NK-92 (cell line): ENCODE measurements around the gene TGDS.

Experiments
- DNase-seq: peaks from one replicate; lab custom pipeline; 2025; ENCODE audit not compliant: unreplicated experiment; lab: John Stamatoyannopoulos, UW

TGDS gene

DNA sequence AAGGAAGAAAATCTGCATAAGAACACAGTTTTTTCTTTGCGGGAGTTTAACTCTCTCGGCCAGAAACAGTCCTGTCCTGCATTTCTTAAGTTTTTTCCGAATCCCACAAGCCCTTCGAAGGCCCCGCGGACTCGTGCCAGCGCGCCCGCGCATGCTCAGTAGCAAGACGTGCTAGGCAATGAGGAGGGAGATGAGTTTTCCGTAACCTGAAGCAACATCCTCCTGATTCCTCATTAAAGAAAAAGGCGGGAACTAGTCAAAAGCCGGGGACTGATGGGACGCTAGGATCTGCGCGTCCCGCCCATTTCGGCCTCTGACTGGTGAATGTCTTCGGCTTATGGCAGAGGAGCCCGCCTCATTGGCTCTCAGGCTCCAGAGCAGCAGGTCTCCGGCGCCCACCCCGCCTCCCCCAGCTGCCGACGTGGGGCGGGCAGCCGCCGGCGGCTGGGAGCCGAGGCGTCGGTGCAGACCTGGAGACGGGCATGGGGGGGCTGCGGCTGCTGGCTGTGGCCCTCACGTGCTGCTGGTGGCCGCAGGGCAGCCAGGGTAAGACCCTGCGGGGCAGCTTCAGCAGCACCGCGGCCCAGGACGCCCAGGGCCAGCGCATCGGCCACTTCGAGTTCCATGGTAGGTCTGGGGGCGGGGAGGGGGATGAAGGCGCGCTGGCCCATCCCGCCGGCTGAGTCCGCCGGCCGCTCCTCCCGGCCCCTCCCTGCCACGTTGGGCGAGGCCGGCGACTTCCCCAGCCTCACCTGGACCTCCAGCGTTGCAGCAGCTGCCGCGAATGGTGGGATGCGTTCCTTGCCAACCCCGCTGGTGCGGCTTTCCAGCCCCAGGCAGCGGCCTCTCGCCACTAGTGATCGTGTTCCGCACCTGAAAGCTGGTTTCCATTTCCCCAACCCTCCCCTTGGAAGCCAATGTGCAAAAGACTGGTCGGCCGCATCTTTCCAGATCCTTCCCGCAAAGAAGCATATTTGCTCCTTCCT lies 5.8 kb upstream of the TGDS start, which contains the start of gene GPR180:
Gene GPR180 (plus strand): TSS at position 412 of the 986 bp plus-strand sequence. CDS start 71 bp downstream, at position 483.
- DNase-seq, result peak; percentile 2

DNA sequence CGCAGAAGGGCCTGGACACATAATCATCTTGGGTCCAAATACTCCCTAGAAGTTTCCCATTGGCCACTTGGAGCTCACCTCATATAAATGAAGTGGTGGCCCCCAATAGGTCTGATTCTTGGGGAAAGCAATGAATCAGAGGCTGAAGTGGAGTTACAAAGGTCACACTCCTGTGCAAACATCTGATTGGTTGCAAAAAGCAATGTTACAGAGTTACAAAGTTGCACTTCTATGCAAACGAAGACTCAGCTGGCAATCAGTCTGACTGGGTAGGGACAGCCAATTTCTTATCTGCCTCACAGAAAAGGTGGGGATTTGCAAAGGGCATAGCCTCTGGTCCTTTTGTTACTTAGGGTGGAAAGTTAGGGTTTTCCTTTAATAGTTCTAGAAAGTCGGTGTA lies 3.9 kb upstream of the TGDS start:
- DNase-seq, result no peak

DNA sequence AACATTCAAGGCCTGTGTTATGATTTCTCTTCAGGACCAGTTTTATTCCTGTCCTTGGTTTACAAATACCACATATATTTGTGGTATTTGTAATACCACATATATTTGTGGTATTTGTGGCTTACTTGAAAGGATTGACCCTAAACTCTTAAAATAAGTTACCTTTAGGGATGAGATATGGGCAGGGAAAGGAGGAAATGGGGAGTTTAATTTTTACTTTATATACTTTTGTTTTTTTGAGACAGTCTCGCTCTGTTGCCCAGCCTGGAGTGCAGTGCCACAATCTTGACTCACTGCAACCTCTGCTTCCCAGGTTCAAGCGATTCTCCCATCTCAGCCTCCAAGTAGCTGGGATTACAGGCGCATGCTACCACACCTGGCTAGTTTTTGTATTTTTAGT lies 2.3 kb upstream of the TGDS start:
- DNase-seq, result no peak

DNA sequence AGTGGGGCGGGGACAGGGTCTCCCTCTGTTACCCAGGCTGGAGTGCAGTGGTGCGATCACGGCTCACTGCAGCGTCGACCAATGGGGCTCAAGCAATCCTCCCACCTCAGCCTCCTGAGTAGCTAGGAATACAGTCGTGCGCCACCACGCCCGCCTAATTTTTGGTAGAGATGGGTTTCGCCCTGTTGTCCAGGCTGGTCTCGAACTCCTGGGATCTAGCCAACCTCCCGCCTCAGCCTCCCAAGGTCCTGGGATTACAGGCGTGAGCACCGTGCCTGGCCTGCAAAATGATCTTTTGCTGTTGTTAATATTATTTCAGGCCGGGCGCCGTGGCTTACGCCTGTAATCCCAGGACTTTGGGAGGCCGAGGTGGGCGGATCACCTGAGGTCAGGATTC lies 621 bp upstream of the TGDS start:
- DNase-seq, result no peak

DNA sequence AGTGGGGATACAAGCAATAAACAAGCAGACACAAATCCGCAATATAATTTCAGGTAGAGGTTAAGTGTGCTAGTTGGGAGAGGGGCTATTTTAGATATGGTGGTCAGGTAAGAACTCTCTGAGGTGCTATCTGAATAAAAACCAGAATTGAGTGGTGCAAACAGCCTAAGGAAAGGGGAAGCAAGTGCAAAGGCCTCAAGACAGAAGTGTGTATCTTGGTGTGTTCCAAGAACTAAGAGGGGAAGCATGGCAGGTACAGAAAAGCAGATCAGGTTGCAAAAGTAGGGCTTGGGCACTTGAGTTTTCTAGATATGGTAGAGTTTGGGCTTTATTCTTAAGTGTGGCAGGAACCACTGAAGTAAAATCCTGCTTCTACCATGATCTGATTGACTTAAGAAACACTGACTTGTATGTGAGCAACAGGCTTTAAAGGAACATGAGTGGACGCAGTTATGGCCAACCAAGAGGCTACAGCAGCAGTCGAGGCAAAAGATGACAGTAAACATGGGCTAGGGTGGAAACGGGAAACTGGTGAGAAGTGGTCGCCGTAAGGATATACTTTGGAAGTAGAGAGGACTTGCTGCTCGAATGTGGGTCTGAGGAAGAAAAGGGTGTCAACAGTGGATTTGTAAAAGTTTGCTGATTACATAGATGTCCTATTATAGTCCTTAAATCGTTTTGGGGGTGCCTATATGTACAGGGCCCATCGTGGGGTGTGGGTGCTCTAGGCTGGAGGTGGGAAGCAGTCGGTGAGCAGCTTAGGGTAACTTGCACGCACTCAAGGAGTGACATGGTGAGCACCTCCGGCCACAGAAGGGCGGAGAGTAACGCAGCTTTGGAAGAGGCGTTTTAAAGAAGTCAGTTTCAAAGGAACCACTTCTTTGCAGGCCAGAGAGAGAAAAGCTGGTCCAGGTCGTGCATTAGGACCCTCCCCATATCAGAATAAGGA lies 677 bp downstream of the TGDS start:
- DNase-seq, result no peak

DNA sequence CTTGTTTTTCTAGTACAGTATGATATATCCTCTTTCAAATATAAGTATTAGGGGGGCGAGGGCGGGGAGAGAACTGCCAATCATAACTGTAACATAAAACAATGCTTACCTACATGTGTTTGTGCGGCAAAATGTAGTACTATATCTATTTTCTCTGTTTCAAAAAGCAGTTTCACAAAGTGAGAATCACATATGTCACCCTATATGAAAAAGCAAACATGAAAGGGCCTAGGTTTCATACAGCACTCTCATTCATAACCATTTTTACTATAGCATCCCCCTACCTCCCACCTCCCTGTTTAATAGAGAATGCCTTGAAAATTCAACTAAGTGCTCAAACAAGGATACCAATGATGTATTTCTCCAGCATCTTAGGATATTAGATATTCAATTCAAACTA lies 5.2 kb downstream of the TGDS start:
- DNase-seq, result no peak

DNA sequence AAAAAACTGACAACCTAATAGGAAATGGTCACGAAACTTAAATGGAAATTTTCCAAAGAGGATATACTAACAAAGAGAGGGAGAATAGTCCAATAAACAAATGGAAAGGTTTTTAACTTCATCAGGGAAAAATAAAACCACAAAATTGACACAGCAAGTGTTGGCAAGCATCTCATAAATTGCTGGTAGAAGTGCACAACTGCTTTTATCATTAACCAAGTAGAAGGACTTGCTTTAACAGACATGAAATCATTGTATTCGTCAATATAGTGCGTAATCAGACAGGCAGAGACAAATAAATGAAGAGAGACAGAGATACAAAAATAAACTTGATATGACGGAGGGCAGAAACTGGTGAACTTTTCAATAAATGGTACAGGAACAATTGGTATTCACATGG lies 7.4 kb downstream of the TGDS start:
- no peak for DNase-seq

DNA sequence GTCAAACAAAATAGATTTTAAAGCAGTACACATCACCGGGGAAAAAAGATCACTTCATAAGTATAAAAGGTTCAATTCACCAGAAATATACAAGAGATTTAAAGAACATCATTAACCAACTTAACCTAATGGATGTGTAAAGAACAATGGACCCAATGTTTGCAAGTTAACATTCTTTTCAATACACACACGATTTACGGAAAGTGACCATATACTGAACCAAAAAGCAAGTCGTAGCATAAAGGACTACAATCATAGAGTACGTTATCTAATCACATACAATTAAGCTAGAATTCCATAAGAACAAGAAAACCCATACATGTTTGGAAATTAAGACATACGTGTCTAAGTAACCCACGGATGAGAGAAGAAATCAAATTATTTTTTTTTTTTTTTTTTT lies 9.6 kb downstream of the TGDS start:
- no peak for DNase-seq

DNA sequence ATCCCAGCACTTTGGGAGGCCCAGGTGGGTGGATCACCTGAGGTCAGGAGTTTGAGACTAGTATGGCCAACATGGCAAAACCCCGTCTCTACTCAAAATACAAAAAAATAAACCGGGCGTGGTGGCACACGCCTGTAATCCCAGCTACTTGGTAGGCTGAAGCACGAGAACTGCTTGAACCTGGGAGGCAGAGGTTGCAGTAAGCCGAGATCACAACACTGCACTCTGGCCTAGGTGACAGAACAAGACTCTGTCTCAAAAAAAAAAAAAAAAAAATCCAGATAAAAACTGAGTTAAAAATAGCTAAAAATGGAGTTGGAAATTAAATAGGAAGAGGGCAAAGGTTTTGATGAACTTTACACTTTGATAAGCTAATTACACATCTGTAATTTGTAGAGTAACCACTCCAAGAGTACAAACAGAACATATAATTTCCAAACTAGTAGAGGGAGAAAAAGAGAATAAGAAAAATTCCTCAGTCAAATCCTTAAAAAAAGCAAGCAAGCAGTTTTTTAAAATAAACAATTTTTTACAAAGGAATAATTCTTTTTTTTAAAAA lies 10.3 kb downstream of the TGDS start:
- DNase-seq, result no peak

DNA sequence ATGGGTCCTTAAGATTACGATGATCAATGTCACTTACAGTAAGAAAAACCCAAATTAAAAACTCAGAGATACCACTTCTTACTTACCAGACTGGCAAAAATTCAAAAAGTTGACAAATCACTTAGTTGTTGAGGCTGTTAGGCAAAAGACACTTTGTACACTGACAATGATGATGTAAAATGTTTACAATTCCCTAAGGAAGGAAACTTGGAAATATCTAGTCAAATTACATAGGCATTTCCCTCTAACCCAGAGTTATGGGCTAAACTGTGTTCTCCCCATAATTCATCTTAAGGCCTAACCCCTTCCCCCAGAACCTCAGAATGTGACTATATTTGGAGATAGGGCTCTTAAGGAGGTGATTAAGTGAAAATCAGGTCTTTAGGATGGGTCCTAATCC lies 12.0 kb downstream of the TGDS start:
- no peak for DNase-seq

DNA sequence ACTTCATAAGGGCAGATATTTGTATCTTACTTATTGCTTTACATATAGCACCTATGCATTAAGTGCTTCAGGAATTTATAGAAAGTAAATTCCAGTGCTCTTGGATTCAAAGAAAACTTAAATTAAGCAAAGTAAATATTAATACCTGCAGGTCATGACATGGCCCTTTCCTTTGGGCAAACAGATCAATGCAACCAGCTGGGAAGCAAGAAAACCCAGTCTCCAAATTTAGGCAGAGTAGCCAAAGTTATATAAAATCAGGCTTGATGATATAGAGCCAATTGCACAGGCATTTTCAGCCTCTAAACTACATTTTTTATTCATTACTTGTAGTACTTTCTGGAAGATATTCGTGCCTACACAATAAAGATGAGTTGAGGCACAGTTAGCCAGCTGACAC lies 16.9 kb downstream of the TGDS start:
- DNase-seq, result no peak

DNA sequence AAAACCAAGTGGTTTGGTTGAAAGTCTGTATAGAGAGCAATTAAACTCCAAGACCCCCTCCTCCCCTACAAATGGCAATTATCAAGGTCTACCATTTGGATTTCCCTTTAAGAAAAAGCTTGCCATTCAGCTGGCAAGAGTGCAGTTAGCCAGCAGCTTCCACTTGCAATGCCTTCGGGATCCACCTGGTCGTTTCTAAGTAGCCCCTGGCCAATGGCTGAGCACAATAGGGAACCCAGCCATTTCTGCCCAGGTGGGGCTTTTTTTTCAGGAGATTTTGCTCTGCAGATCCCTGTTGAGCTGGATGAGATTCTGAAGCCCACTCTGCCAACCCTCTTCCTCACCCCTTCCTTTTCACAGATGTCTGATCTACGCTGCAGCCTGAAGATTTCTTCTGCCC lies 26.3 kb downstream of the TGDS start:
- no peak for DNase-seq

DNA sequence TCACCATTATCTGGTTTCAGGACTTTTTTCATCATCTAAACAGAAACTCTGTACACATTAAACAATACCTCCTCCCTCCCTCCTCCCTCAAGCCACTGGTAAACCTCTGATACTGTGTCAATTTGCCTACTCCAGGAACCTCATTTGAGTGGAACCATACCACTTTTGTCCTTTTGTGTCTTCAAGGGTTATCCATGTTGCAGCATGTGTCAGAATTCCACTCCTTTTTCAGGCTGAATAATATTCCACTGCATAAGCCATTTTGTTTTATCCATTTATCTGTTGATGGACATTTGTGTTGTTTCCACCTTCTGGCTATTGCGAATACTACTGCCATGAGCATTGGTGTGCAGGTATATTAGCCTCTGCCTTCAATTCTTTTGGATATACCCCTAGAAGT lies 27.5 kb downstream of the TGDS start:
- no peak for DNase-seq

DNA sequence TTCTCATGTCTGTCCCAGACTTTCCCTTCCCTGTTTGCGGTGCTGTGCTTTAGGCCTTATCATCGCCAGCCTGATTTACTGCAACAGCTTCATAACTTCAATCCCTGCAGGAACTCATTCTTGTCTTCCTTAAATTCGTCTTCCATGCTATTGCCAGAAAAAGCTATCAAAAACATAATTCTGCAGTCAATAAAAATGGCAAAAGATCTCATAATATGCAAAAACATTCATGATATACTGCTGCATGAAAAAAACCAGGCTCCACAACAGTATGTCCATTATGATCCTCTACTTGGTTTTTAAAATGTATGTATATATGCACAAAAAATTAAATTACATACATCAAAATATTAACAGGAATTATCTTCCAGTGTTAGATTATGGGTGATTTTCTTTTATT lies 28.4 kb downstream of the TGDS start:
- no peak for DNase-seq

DNA sequence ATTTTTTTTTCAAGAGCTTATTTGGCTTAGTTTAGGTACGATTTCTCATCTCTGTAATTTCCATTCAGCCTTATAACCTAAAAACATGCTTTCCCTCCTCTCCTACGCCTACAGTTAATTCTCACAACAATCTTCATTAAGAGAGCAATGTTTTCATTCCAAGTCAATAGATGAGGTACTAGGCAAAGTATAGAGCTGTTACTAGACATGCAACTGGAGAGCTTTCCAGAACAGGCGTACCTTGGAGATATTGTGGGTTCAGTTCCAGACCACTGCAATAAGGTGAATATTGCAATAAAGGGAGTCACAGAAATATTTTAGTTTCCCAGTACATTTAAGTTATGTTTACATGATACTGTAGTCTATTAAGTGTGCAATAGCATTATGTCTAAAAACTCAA lies 34.8 kb downstream of the TGDS start:
- DNase-seq, result no peak

DNA sequence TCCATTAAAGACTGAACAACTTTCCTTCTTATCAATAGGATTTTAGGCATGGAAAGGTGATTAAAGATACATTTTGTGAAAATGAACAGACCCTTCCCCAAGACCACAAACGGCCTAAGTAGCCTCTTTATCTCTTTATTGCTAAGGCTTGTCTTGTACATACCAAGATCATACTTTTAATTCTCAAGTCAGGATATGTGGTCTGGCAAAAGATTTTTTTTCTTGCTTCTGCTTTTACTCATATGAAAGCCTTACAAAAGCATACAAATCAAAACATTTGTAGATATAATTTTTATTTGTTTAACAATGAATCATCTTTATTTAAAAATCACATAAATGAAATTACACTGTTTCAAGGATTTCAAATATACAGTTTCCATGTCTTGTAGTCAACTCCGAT lies 35.8 kb downstream of the TGDS start:
- DNase-seq, result no peak

DNA sequence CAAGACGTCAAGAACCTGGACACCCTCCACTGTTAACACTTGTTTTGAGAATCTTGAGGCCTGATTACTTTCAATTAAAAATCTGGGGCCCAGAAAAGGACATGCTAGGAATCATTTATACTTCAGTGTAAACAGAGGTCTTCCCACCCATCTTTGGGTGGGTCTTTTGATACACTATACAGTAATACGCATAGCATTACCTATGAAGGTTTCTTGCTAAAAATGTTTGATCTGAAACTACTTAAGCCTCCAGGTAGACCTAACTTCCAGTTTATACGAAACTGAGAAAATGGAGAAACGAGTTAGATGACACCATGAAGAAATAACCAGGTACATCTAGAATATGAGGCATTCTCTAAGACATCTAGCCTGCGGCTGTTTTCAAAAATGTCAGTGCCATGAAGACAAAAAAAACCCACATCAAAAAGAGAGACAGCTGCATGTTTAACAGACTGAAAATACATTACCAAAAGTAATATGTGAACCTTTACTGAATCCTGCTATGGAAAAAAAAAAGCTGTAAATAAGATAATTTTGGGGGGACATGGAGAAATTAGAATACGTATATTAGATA lies 36.6 kb downstream of the TGDS start:
- no peak for DNase-seq

DNA sequence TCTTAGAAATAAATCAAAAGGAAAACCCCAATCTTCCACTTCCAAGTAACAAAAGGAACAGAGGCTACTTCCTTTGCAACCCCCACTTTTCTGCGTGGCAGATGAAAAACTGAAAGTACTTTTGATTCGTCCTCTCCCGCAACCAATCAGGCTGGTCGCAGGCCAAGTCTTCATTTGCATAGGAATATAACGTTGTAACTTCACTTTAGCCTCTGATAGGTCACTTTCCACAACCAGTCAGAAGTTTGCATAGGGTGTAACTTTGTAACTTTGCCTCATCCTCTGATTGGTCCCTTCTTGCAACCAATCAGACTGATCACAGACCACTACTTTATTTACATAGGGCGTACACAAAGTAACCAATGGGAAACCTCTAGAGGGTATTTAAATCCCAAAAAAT lies 37.2 kb downstream of the TGDS start:
- DNase-seq, result no peak

DNA sequence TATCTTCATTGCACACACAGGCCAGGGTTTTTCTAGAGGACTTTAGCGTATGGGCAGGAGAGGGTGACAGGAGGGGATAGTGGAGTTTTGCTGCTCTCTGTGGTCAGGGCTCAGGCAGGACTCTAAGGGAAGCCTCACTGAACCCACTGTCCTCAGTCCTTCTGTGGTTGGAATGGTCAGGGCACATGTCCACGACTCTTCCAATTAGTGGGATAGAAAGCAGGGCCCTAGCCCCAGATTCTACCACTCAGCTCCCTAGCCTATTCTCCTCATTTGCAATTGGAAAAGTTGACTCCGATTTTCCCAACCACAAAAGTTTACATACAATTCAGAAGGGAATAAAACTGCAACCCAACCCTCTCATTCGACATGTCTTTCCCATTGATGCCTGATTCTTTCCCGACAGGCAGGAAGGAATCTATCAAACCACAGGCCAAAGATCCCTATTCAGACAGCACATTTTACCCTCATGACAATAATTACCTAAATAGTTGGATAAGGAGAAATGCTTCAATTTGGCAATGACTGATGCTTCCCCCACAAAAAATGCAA lies 38.2 kb downstream of the TGDS start:
- no peak for DNase-seq

DNA sequence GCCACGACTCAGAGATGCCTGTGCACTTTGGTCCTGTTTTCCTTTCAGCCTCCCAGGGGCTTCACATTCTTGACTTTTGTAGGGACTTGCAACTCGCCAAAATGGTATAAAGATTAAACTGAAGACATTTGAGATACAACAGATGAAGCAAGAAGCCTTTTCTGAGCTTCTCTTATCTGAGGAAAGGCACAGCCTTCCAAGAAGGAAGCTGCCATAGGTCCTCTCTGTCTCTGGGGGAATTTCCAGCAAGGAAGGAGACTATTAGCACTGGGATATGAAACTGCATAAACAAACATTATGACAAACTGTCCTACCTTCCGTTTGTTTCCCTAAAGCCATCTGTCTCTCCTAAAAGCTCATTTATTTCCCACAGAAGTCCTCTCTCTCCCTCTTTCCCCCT lies 39.3 kb downstream of the TGDS start:
- no peak for DNase-seq

DNA sequence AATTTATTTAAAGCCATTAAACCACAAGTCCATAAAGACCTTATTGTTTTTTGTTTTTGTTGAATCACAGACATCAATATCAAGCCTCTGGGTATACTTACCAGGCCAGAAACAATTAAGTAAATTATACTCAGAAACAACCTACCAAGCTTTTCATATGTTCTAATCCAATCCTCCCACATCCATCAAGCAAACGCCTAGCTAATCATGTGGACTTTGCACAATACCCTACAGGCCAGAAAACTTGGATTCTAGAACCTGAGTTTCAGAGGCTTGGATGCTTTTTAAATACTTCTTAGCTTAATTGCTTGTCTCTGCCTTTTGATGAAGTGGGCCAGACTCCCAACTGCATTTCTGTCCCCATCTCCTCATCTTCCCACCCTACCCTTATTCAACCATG lies 39.9 kb downstream of the TGDS start:
- no peak for DNase-seq
